HG03442 (cell line): ENCODE results near the gene DCC.
A peak's percentile ranks its signal among the peaks of the same experiment; 100 is the strongest.

Experiments used
- ATAC-seq: cut with Tn5 transposase; IDR thresholded peaks from one replicate; pipeline ENCODE4 v1.9.1; 2021; ENCODE audit warnings: mild to moderate bottlenecking, moderate library complexity; ENCODE audit not compliant: unreplicated experiment

DCC gene

DNA sequence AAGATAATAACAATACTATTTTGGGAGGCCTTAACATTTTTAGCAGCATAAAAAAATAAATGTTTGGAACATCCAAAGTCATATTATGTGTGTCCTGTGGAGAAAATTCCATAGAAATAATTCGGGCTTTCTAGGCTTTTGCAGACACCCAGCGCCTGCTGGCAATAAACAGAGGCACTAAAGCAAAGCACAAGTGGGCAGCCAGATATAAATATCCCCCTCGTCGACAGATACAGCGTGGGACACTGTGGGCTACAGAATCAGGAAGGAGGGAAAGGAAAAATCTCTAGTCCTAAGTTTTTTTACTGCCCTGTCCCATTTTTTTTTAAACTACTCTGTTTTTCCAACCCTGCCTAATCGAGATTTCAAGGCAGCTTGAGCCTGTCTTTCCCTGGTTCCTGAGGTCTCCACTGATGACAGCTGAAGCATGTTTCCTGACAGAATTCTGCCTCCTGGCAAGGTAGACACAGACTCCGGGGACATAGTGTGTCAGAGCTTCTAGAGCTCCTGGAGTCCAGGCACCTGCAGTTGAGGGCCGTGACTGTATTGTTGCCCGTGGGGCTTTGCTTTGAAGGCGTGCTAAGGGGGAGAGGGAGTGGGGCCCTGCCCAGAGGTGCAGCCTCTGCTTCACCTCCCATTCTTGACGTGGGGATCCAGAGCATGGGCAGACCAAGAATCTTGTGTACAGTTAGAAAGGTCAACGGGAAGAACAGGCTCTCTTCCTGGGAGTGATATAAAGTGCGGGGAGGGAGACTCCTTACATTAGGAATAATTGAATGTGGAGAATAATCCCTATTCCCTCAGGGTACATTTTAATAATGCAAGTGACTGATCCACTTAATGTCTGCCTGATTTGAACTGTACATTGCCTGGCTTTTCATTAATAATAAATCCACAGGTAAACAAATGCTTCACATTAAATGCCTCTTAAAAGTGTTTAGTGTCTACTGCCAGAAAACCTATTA, 232.3 kb downstream of the DCC start:
- no peak for ATAC-seq

DNA sequence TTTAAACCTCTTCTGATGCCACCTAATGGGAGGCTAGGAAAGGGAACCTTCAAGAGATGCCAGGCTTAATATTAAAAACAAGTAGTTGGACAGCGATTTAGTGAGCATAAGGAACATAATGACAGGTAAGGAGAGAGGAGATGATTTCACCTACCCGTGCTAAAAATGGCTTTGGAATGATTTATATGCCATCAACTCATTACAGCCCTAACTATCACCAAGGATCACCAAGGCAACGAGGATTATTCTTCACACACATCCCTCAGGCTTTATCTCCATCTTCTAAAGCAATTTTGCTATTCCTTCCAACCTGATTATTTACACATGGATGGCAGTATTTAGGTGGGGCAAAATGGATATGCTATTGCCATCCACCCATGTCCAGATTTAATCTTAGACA, 237.8 kb downstream of the DCC start:
- no peak for ATAC-seq

DNA sequence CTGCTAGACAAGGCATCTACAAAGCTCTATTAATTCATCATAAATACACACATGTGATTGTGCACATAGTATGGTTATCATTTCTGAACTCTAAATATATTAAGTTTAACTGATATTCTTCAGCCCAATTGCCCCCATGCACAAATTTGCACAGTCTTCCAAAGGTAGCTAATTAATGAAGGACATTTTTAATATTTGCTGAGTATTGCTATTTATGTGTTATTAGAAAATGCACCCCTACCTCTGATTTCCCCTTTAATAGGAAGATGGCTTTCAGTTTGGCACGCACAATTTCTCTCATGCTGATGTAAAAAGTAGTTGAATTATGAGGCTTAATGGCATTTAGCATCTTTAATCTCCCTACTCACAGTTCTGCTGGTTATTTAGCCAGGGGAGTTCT, 242.1 kb downstream of the DCC start:
- ATAC-seq = no peak

DNA sequence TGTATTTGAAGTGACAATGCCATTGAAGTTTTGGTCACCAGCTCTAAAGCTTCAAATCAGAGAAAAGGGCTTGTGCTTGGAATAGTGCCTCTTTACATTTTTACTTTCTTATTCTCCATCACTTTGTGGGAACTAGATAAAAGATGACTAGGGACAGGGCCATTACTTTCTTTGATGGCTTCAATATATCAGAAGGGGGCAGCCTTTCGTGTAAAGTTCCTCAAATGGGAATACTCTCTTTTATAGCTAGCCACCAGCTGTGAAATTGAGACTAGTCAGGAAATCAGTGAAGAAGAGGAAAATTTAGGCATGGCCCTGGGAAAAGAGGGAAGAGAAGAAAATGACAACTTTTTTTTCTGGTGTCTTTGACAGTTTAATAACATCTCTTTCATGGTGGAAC, 242.5 kb downstream of the DCC start:
- ATAC-seq = no peak

DNA sequence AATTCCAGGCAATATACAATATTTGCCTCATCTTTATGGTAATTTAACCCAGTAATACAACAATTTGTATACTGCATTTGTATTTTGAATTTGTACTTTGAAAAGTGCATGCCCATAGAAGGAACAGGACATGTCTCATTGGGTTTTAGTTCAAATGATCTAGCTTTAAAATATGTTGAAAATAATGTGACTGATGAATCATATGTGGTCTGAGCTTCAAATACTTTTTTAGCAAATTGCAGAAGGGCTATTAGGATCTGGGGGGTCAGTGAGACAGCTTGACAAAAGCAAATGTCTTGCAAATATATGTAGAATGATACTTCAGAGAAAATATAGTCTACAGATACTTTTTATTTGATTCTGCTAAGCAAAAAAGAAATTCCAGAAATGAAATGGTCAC, 248.9 kb downstream of the DCC start:
- no peak for ATAC-seq

DNA sequence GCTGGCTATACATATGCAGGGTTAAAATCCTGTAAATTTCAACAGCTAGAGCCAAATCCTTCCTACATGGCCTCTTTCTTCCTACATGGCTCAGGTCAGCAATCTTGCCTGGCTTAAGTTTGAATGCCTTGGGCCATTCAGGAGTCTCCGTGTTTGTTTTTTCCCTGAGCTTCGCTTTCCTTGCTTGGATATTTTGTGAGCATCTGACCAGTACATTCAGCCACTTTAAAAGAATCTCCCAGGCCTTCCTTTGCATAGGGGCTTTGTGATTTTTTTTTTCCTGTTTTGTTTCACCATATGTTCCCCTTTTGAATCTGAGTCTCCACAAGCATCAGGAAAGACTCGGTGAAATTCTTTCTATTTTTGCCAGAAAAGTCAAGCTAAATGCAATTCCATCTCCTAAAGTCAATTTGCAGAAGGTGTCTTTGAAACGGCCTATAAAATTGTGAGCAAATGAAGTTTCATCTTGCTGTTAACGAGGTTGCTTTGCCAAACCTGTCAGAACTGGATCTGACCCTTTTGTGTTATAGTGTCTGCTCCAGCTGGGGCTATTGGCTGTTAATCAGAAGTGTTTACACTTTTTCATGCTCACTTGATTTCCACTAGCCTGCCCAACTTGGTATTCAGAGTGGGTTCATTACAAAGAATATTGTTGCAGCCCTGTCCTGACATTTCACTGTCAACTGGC, 256.9 kb downstream of the DCC start:
- ATAC-seq = no peak

DNA sequence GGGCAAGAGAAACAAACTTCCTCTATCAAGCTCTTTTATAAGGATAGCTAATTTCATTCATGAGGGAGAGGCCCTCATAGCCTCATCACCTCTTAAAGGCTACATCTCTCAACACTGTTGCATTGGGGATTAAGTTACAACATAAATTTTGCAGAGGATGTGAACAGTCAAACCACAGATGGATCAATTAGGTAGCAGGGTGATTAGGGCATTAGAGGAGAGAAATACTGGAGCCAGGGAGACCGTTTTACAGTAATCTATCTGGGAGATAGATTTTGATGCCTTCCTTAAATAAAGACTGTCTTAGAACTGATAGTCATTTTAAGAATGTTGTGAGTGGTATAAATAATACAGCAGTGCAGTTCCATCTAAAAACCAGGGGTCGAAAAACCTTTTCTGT, 258.9 kb downstream of the DCC start:
- ATAC-seq = no peak

DNA sequence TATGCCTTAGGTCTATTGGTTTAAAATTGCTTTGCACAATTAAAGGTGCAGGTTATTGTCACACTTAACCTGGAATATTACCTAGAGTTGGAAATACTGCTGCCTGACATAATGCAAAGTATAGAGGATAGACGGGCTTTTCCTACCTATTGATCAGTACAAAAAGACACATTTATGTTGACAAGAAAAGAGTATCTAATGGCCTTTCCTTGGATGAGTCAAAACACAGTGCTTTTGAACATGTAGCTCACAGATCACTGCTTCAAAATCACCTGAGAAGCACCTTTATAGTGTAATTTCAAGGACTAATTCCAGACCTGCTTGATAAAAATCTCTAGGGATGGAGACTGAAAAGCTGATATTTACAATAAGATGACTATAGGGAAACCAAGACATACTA, 262.8 kb downstream of the DCC start:
- ATAC-seq = no peak

DNA sequence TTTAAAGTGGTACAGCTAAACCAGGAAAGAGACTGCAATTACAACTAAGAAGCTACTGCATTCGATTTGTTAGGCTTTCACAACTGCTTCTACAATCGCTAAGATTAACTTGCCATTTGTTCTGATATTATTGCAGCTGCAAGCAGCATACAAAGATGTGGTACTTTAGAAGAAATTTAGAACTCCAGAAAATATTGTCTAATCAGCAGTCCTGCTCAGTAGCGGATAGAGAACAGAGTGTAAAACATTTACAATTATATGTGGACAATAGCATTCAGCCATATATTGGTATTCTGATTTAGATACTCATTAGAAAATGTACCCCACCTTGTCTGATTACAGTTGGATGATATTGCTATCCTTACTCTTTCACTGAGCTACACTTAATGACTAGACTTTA, 265.3 kb downstream of the DCC start:
- ATAC-seq = no peak

DNA sequence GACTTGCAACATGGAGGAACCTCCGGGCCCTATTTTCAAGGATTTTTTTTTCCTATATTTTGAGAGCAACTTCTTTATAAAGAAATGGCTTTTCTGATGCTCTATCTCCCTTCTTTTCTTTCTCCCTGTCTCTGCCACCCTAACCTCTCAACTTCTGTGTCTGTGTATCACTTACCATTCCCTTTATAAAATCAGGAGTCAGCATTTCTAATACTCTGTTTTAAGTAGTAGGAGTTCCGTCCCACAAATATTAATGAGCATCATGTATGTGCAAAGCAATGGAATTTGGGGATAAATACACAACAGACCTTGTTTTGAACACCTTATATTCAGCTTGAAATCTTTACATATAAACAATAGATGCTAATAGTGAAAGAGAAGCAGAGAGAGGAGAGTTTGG, 268.0 kb downstream of the DCC start:
- no peak for ATAC-seq

DNA sequence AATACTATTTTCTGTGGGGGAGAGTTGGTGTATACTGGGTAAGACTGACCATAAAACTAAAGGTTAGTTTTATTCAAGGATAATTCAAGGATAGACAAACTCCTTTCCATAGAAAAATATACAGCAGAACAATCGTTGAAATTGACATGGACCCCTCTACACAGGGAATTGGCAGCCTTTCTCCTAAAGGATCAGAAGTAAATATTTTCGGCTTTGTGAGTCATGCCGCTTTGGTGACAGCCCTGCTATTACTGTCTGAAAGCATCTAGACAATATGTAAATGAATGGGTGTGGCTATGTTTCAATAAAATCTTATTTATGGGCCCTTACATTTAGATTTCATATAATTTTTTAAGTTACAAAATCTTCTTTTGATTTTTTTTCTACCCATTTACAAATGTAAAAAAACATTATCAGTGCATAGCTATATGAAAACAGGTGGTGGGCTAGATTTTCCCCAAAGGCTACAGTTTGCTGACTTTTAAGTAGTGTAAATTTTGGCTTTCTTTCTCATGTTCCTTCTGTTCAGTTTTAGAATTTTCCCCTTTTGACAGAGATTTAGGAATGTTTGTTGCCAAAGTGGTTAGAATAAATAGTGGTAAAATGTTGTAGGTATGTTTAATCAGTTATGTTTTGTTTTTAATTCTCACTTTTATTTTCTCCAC, 270.6 kb downstream of the DCC start:
- no peak for ATAC-seq

DNA sequence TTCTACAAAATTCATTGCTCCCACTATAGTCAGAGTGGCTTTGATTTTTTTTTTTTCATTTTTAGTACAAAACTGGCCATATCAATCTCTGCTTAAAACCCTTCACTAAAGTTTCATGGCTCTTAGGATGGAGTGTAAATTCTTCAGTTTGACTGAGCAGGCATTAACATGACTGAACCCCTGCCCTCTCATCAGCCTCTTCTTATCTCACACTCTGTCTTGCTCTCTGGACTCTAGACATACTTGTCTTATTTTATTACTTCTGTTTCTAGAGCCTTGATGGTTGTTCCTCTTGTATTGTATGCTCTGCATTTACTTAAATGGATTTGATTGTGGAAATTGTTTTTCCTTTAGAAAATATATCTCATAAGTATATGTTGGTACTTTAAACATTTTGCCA, 272.4 kb downstream of the DCC start:
- ATAC-seq = no peak

DNA sequence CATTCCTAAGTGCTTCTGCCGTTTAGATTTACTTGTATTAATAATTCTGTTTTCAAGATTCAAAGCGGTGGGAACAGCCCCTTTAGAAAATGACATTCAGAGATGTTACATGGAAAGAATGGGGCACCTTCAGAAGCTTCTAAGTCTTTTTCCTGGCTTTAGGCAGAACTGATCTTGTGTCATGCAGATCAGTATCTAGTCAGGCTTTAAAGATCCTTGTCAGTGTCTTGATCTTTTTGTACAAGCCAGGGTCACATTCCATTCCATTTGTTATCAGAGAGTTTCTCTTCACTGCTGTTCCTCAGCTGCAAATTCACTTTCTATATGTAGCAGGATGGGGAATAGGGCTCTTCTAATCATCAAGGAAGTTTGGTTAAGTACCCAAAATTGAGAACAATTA, 275.3 kb downstream of the DCC start:
- no peak for ATAC-seq

DNA sequence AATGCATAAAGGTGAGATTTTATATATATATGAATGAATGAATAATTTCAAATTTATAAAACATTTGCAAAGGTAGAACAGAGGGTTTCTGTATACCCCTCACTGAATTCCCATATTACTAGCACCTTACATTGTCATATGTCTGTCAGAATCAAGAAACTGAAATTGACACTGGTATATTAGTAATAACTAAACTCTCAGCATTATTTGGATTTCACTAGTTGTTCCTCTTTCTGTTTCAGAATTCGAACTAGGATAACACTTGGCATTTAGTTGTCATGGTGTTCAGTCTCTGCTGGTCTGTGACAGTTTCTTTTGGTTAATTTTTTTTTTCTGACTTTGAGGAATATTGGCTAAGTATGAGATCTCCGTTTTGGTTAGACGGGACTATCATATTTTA, 275.9 kb downstream of the DCC start:
- peak; percentile 85 for ATAC-seq

DNA sequence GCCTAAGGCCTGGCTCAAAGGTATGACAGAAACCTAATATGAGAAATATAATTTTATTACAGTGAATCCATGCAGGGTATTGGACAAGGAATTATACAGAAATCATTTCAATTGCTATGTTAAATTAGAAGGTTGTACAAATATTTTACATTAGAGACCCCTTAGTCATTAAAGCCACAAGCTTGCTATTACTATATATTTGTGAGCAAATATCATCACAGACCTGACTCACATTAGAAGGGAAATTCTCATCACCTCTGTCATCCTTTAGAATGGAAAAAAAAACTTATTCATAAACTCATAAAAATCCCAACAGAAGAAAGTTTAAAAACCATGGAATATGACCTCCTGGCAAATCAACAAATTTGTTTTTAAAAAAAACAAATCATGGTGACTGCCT, 277.9 kb downstream of the DCC start:
- no peak for ATAC-seq

DNA sequence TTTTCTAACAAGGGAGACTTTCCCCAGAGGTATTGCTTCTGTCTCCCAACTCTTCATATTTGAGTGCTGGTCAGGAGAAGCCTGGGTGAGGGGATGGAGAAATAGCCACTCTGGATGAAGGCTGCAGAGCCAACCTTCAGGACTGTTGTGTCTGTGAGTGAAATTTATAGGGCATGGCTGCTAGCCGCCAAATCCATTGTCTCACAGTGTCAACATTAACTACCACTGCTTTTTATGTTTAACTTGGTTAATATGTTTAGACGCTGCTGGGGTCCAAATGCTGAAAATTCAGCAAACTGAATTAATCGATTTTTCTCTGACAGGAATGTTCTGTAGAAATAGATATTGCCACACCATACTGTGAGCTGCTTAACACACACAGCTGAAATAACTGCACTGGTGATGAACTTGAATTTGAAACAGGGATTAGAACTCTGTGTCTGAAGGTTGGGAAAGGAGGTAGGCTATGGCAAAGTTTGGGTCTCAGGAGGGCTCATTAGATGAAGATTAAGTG, 281.0 kb downstream of the DCC start:
- ATAC-seq = no peak

DNA sequence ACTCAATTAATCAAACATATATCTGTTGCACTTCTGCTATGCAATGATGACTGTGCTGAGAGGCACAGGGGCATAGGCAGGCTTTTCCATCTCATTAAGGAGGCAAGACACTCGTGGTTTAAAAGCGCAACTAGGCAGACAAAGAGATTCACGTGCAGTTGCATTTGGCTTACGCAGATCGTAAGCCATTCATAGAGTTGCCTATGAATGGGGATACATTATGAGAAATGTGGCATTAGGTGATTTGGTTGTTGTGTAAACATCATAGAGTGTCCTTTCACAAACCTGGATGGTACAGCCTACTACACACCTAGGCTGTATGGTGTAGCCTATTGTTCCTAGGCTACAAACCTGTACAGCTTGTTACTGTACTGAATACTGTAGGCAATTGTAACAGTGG, 284.7 kb downstream of the DCC start:
- ATAC-seq = no peak

DNA sequence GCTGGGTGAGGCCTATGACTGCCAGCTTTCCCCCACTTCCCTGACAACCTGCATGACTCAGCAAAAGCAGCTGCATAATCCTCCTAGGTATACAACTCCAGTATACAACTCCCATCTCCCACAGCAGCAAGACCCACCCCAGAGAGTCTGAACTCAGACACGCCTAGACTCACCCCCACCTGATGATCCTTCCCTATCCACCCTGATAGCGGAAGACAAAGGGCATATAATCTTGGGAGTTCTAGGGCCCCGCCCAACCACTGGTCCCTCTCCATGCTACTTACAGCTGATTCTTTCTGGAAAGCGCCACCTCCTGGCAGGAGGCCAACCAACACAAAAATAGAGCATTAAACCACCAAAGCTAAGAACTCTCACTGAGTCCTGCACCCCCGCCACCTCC, 296.5 kb downstream of the DCC start:
- no peak for ATAC-seq

DNA sequence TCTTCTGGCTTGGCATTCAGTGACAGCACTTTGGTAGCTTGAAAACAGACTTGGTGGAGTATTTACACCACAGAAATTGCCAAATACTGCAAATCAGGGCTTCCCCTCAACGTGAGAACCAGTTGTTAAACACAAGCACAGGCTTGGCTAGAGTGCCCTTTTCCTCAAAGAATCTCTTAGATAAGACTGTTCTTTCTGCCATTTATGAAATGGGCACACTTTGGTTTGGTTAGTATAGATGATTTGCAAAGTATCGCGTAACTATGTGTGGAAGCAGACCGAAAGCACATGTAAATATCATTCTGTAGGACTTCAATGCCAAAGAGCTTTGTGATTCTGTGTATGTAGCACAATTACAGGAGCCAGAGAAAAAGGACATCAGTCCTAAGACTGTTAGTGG, 308.2 kb downstream of the DCC start:
- no peak for ATAC-seq

DNA sequence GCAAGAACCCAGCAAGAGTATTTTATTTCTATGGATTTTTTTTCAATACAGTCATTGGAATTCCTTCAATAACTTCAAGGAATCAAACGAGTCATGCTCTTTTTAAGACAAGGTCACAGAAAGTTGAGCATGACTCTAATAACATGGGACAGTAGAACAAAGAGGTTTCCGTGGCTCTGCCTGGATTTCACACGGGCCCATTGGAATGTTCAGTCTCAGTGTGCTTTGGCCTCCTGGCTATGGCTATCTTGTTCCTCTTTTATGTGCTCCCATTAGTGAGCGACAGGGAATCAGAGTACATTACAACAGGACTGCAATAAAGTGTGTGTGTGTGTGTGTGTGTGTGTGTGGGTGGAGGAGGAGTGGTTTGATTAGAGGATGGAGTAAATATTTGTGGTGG, 312.4 kb downstream of the DCC start:
- no peak for ATAC-seq

DNA sequence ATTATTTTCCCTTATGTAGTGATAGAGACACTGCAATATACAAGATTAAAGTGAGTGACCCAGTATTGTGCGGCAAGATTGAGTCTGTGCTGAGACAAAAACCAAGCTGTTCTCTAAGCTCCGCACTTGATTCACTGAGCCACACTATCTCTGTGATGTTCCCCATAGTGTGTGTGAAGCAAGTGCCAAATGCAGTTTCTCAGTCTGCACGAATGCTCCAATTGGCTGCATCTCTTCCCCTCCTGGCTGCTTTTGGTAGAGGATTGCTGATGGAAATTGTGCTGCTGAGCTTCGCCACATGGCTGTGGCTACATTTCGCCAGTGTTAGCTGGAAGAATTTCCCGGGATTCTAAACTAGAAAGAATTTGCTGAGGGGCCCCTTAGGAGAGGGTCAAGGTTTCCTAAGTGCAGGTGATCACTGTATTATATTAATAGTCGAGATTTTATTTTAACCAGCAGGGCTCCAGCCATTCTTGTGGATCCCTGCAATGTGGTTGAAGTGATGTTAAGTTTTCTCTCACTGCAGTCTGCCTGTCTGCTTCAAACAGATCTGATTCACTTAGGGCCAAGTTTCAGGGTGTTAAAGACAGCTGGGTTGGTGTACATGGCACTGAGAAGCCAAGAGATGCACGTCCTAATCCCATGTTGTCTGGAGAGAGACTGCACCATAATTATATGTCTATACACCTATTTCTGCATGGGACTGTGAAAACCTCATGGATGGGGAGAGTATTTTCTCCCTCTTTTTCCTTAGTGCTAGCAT, 317.2 kb downstream of the DCC start:
- ATAC-seq = no peak
